Ishikawa (cell line): ENCODE measurements around the gene PRR5L.

Experiments used
- CEBPB ChIP-seq: IDR thresholded peaks from 2 replicates; pipeline ENCODE4 v1.6.1; 2012
- CREB1 ChIP-seq: IDR thresholded peaks from 2 replicates; pipeline ENCODE4 v1.6.1; 2012; ENCODE audit warnings: low read depth
- EGR1 ChIP-seq: IDR thresholded peaks from 2 replicates; pipeline ENCODE4 v1.6.1; 2012
- EP300 ChIP-seq: IDR thresholded peaks from 2 replicates; pipeline ENCODE4 v1.6.1; 2012; ENCODE audit warnings: borderline replicate concordance
- FOXM1 ChIP-seq: IDR thresholded peaks from 2 replicates; pipeline ENCODE4 v1.6.1; 2012; ENCODE audit warnings: low read depth, borderline replicate concordance
- NFIC ChIP-seq: IDR thresholded peaks from 2 replicates; pipeline ENCODE4 v1.6.1; 2012
- RAD21 ChIP-seq: IDR thresholded peaks from 2 replicates; pipeline ENCODE4 v1.6.1; 2012; ENCODE audit warnings: low read depth
- TAF1 ChIP-seq: IDR thresholded peaks from 2 replicates; pipeline ENCODE4 v1.6.1; 2012; ENCODE audit warnings: low read depth, mild to moderate bottlenecking
- TCF12 ChIP-seq: IDR thresholded peaks from 2 replicates; pipeline ENCODE4 v1.6.1; 2012; ENCODE audit warnings: low read depth
- TEAD4 ChIP-seq: IDR thresholded peaks from 2 replicates; pipeline ENCODE4 v1.6.1; 2012
- USF1 ChIP-seq: IDR thresholded peaks from 2 replicates; pipeline ENCODE4 v1.6.1; 2012
- YY1 ChIP-seq: IDR thresholded peaks from 2 replicates; pipeline ENCODE4 v1.6.1; 2012; ENCODE audit warnings: low read depth
- ZBTB7A ChIP-seq: IDR thresholded peaks from 2 replicates; pipeline ENCODE4 v1.6.1; 2012; ENCODE audit warnings: low read depth
- TF ChIP-seq, protein P1 (sequence below): IDR thresholded peaks from 2 replicates; pipeline ENCODE4 v1.6.1; 2012; ENCODE audit warnings: low read depth, mild to moderate bottlenecking
- TF ChIP-seq, protein P2 (sequence below): IDR thresholded peaks from 2 replicates; pipeline ENCODE4 v1.6.1; 2012

PRR5L gene

DNA sequence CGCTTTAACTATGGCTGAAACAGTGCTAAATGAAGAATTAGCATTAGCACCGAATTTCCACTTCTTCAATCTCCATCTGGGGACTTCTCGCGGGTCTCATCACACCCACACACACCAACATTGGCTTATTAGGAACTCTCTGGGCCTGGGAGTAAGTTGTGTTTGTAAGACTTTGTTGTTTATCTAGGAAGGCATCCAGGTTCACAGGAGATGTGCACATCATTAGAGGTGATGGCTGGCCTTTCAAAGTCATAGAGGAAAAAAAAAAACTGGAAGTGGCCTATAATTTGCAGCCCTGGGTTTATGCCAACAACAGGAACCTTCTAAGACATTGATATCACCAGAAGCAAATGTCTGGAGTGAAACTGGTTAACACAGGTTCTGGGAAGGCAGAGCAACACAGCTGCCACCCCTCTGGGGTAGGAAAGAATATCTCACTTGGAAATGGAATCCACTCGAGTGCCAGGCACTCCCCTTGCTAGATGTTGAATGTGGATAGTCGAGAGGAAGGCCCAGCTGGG is 129.5 kb downstream of the PRR5L start:
- TF ChIP-seq EGR1 (no peak), TAF1 (no peak), TEAD4 (no peak), CREB1 (no peak)
- TF ChIP-seq, protein P1, sequence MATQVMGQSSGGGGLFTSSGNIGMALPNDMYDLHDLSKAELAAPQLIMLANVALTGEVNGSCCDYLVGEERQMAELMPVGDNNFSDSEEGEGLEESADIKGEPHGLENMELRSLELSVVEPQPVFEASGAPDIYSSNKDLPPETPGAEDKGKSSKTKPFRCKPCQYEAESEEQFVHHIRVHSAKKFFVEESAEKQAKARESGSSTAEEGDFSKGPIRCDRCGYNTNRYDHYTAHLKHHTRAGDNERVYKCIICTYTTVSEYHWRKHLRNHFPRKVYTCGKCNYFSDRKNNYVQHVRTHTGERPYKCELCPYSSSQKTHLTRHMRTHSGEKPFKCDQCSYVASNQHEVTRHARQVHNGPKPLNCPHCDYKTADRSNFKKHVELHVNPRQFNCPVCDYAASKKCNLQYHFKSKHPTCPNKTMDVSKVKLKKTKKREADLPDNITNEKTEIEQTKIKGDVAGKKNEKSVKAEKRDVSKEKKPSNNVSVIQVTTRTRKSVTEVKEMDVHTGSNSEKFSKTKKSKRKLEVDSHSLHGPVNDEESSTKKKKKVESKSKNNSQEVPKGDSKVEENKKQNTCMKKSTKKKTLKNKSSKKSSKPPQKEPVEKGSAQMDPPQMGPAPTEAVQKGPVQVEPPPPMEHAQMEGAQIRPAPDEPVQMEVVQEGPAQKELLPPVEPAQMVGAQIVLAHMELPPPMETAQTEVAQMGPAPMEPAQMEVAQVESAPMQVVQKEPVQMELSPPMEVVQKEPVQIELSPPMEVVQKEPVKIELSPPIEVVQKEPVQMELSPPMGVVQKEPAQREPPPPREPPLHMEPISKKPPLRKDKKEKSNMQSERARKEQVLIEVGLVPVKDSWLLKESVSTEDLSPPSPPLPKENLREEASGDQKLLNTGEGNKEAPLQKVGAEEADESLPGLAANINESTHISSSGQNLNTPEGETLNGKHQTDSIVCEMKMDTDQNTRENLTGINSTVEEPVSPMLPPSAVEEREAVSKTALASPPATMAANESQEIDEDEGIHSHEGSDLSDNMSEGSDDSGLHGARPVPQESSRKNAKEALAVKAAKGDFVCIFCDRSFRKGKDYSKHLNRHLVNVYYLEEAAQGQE, result no peak

GRCh38 chr11:36426226-36426848 is 130.2 kb downstream of the PRR5L start:
- no peak for TF ChIP-seq YY1
- TF ChIP-seq RAD21, result no peak
- TF ChIP-seq NFIC, result no peak
- TF ChIP-seq, protein P2, sequence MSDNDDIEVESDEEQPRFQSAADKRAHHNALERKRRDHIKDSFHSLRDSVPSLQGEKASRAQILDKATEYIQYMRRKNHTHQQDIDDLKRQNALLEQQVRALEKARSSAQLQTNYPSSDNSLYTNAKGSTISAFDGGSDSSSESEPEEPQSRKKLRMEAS, result no peak

- TF ChIP-seq EGR1 (no peak), NFIC (no peak), FOXM1 (no peak), TEAD4 (no peak), TCF12 (no peak), TAF1 (no peak), ZBTB7A (no peak), USF1 (no peak), RAD21 (no peak), EP300 (no peak), CREB1 (no peak), CEBPB (no peak)
- TF ChIP-seq, protein P1, result no peak
- TF ChIP-seq, protein P2, result no peak
These were observed 131.0 kb downstream of the PRR5L start for GRCh38 chr11:36427079-36427478.

- TF ChIP-seq YY1, result no peak
- TF ChIP-seq RAD21, result no peak
- TF ChIP-seq NFIC, result no peak
These were observed 131.8 kb downstream of the PRR5L start for GRCh38 chr11:36427876-36428275.

- TF ChIP-seq YY1, result no peak
- 0 out of 2 replicates have a peak, but pooled peaks have one; percentile 27 for TF ChIP-seq TCF12
These were observed 135.5 kb downstream of the PRR5L start for GRCh38 chr11:36431429-36432092.

DNA sequence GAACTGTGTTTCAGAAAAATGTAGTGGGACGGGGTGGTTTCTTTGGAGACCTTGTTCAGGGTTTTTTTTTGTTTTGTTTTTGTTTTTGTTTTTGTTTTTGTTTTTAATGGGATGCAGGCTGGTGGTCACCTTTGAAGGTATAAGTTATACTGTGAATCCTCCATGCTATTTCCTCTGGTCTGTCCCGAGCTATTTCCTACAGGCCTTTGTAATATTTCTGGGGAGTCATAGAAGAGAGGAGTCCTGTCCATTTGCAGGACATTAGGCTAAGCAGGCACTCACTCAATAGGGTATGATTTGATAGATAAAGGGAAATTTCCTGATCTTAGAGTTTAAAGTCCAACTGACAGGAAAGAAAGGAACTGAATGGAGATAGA is 136.0 kb downstream of the PRR5L start:
- TF ChIP-seq NFIC (no peak), CREB1 (no peak), TAF1 (no peak), RAD21 (no peak), TCF12 (no peak), USF1 (no peak), EP300 (no peak), CEBPB (no peak), TEAD4 (no peak), YY1 (no peak), EGR1 (no peak), ZBTB7A (no peak), FOXM1 (no peak)
- TF ChIP-seq, protein P1, result no peak
- TF ChIP-seq, protein P2, result no peak
